HEK293 (cell line): ENCODE data around the gene FXYD5.

Experiments
- CTCF ChIA-PET: fragments of 350-600 bp; formaldehyde crosslinking; extraction: SDS; loops from one replicate; lab custom pipeline; 2021; ENCODE audit warnings: antibody characterized with exemption; lab: Yijun Ruan, JAX
- POLR2A ChIA-PET: fragments of 300-600 bp; formaldehyde crosslinking; extraction: SDS; loops from one replicate; lab custom pipeline; 2020; ENCODE audit warnings: antibody characterized with exemption, inconsistent platforms; lab: Yijun Ruan, JAX
- H3K27ac ChIP-seq: fragments of 200-500 bp; sonication (Bioruptor generic); 2 replicates; pipeline ENCODE4 v1.5.1; 2014; ENCODE audit warnings: low read depth, low read length, control low read depth, inconsistent platforms; ENCODE audit errors: extremely low read depth
- H3K36me3 ChIP-seq, 2 experiments: fragments of 200-500 bp in 1 of 2; sonication (Bioruptor generic) in 1 of 2; 1 replicate in 1 of 2; 2 replicates in 1 of 2; pipeline ENCODE4 v1.5.1; 2014 to 2017; ENCODE audit warnings: inconsistent platforms in 2 of 2, low read length in 2 of 2; ENCODE audit not compliant: control insufficient read depth in 2 of 2, insufficient read depth in 1 of 2
- H3K4me1 ChIP-seq: fragments of 200-500 bp; sonication (Bioruptor generic); 2 replicates; pipeline ENCODE4 v1.5.1; 2014; ENCODE audit warnings: mild to moderate bottlenecking, low read length, inconsistent platforms; ENCODE audit not compliant: control insufficient read depth, insufficient read depth
- H3K4me3 ChIP-seq: 2 replicates; pipeline ENCODE4 v1.5.1; 2011; ENCODE audit warnings: low read depth, mild to moderate bottlenecking, control low read depth, low read length, moderate library complexity
- H3K9me3 ChIP-seq: fragments of 200-500 bp; sonication (Bioruptor generic); 2 replicates; pipeline ENCODE4 v1.5.1; 2014; ENCODE audit warnings: low read depth, low read length, inconsistent platforms; ENCODE audit not compliant: control insufficient read depth, insufficient read depth
- EGR2 ChIP-seq: fragments of 450-650 bp; formaldehyde crosslinking; IDR thresholded peaks from 2 replicates; pipeline ENCODE4 v1.5.1; 2016; ENCODE audit warnings: low read depth, missing biosample characterization, missing genetic modification characterization
- HOXD13 ChIP-seq: sonication (generic); formaldehyde crosslinking; IDR thresholded peaks from 2 replicates; pipeline ENCODE4 v1.8.0; 2022; ENCODE audit warnings: missing genetic modification reagents, borderline replicate concordance
- MYNN ChIP-seq: fragments of 450-650 bp; formaldehyde crosslinking; IDR thresholded peaks from 2 replicates; pipeline ENCODE4 v1.5.1; 2016; ENCODE audit warnings: missing biosample characterization, missing genetic modification characterization, borderline replicate concordance
- YY1 ChIP-seq: fragments of 450-650 bp; formaldehyde crosslinking; IDR thresholded peaks from 2 replicates; pipeline ENCODE4 v1.5.1; 2018; ENCODE audit warnings: missing biosample characterization, missing genetic modification characterization
- ZFHX2 ChIP-seq: fragments of 450-650 bp; formaldehyde crosslinking; conservative IDR thresholded peaks from 2 replicates; pipeline ENCODE4 v1.5.1; 2016; ENCODE audit warnings: missing biosample characterization, missing genetic modification characterization
- ZNF157 ChIP-seq: fragments of 450-650 bp; formaldehyde crosslinking; IDR thresholded peaks from 2 replicates; pipeline ENCODE4 v1.5.1; 2016; ENCODE audit warnings: missing biosample characterization, missing genetic modification characterization
- ZNF335 ChIP-seq: fragments of 450-650 bp; formaldehyde crosslinking; conservative IDR thresholded peaks from 2 replicates; pipeline ENCODE4 v1.5.1; 2016; ENCODE audit warnings: missing biosample characterization, missing genetic modification characterization
- ZNF354C ChIP-seq: fragments of 450-650 bp; formaldehyde crosslinking; IDR thresholded peaks from 2 replicates; pipeline ENCODE4 v1.5.1; 2016; ENCODE audit warnings: missing biosample characterization, missing genetic modification characterization, low read depth, borderline replicate concordance
- ZNF366 ChIP-seq: fragments of 450-650 bp; formaldehyde crosslinking; conservative IDR thresholded peaks from 2 replicates; pipeline ENCODE4 v1.5.1; 2016; ENCODE audit warnings: missing biosample characterization, missing genetic modification characterization
- ZNF521 ChIP-seq: fragments of 450-650 bp; formaldehyde crosslinking; IDR thresholded peaks from 2 replicates; pipeline ENCODE4 v1.5.1; 2017; ENCODE audit warnings: missing biosample characterization, mild to moderate bottlenecking, missing genetic modification characterization
- ZNF629 ChIP-seq: fragments of 450-650 bp; formaldehyde crosslinking; IDR thresholded peaks from 2 replicates; pipeline ENCODE4 v1.5.1; 2017; ENCODE audit warnings: missing biosample characterization, missing genetic modification characterization
- ZNF776 ChIP-seq: fragments of 450-650 bp; formaldehyde crosslinking; IDR thresholded peaks from 2 replicates; pipeline ENCODE4 v1.5.0; 2017; ENCODE audit warnings: missing biosample characterization, missing genetic modification characterization, borderline replicate concordance
- TF ChIP-seq, protein P1 (sequence below): fragments of 450-650 bp; formaldehyde crosslinking; IDR thresholded peaks from 2 replicates; pipeline ENCODE4 v1.5.1; 2016; ENCODE audit warnings: missing biosample characterization, missing genetic modification characterization
- TF ChIP-seq, protein P2 (sequence below): fragments of 450-650 bp; formaldehyde crosslinking; IDR thresholded peaks from 2 replicates; pipeline ENCODE4 v1.5.1; 2016; ENCODE audit warnings: missing biosample characterization, missing genetic modification characterization
- TF ChIP-seq, protein P3 (sequence below): fragments of 450-650 bp; formaldehyde crosslinking; IDR thresholded peaks from 2 replicates; pipeline ENCODE4 v1.5.1; 2017; ENCODE audit warnings: missing biosample characterization, missing genetic modification characterization

The FXYD5 gene

DNA sequence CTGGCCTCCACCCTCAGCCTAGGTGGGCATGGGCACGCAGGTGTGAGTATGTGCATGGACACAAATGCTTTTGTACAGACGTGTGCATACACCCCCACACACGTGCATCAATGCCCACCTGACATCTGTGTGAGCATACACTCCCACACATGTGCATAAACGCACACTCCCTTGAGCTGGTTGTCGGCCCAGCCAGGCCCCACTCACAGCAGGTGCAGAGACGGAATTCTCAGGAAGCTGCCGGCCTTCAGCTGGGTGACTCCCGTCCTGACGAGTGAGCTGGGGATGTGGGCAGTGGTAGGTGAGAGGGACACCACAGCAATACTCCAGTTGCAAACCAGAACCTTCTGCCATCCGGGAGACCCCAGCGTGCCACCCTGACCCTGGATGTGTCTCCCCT, 20.7 kb upstream of the FXYD5 start:
- Histone ChIP-seq H3K27ac (no peak overlapping the region), H3K4me3 (no peak overlapping the region), H3K9me3 (no peaks in the 10 kb centered on the region), H3K36me3 (no peaks in the 10 kb centered on the region), H3K4me1 (peaks cover 3% of the 10 kb centered on the region)
- TF ChIP-seq ZNF366 (tag by site-specific recombination) = no peak
- TF ChIP-seq EGR2 (tag by site-specific recombination) = peak; percentile 71
- no peak for TF ChIP-seq MYNN (tag by site-specific recombination)
- peak; percentile 74 for TF ChIP-seq ZFHX2 (tag by site-specific recombination)
- POLR2A ChIA-PET = no interaction called here
- CTCF ChIA-PET = interaction anchor here (2.8 to 5.5 kb wide), 8 partner anchors 11 to 88 kb away, joined by 29 to 108 read pairs (median 52); partner anchors contain the start of gene FXYD3

DNA sequence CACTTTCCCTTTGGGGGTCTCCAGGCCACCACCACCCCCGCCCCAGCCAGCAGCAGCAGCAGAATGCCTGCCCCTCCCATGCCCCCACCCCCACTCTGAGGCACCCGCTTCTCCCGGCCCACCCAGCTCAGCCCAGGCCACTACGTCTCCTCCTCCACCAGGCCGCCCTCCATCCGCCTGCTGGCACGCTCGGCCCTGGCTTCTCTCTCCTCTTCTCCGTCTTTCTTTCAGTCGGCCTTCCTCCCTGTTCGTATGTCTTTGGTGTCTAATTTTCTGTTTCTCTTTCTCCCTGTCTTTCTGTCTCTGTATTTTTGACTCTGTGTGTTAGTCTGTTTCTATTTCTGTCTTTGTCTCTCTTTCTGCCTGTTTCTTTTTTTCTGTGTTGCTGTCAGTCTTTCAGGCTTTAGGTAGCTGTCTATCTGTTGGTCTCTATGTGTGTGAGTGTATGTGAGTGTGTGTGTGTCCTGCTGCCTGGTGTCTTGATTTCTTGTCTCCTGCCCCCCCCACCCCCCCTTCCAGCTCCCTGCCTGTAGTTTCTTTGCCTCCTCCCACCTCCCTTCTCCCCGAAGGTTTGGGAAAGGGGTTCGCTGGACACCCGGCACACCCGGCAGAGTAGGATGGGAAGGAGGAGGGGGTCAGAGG, 19.8 kb upstream of the FXYD5 start, which contains the start of gene LGI4:
TSS of gene LGI4 (minus strand) at position 459 of the 642 bp plus-strand sequence. CDS start at position 80, 379 bp downstream.
- Histone ChIP-seq H3K27ac (no peak within 1 kb of the TSS; the same call in 1 of the 2 replicates), H3K4me3 (no peak within 1 kb of the TSS), H3K4me1 (peaks cover 3% of the 10 kb centered on the region), H3K36me3 (no peaks in the 10 kb centered on the region), H3K9me3 (no peaks in the 10 kb centered on the region)
- ChIA-PET CTCF (interaction anchor here (0.5 to 5.5 kb wide), 31 partner anchors 7 to 1009 kb away, joined by 3 to 108 read pairs (median 7); partner anchors contain the start of genes FXYD3 and FXYD5), POLR2A (interaction anchor here (0.9 to 1.3 kb wide), 4 partner anchors 10 to 79 kb away, joined by 3 to 4 read pairs (median 4); partner anchors contain the start of gene FXYD5)
- TF ChIP-seq, protein P1, sequence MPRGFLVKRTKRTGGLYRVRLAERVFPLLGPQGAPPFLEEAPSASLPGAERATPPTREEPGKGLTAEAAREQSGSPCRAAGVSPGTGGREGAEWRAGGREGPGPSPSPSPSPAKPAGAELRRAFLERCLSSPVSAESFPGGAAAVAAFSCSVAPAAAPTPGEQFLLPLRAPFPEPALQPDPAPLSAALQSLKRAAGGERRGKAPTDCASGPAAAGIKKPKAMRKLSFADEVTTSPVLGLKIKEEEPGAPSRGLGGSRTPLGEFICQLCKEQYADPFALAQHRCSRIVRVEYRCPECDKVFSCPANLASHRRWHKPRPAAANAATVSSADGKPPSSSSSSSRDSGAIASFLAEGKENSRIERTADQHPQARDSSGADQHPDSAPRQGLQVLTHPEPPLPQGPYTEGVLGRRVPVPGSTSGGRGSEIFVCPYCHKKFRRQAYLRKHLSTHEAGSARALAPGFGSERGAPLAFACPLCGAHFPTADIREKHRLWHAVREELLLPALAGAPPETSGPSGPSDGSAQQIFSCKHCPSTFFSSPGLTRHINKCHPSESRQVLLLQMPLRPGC (tag by site-specific recombination) = no peak
- TF ChIP-seq HOXD13 (no peak), EGR2 (tag by site-specific recombination) (0 out of 2 replicates have a peak, but pooled peaks have one; percentile 6), ZNF335 (peak; percentile 76), ZNF157 (tag by site-specific recombination) (no peak), ZNF629 (tag by site-specific recombination) (no peak), ZNF354C (tag by site-specific recombination) (no peak), YY1 (no peak), ZNF521 (tag by site-specific recombination) (peak; percentile 96), ZNF366 (tag by site-specific recombination) (peak; percentile 54; the same call in 1 of the 2 replicates), ZNF776 (tag by site-specific recombination) (no peak)
- TF ChIP-seq, protein P2, sequence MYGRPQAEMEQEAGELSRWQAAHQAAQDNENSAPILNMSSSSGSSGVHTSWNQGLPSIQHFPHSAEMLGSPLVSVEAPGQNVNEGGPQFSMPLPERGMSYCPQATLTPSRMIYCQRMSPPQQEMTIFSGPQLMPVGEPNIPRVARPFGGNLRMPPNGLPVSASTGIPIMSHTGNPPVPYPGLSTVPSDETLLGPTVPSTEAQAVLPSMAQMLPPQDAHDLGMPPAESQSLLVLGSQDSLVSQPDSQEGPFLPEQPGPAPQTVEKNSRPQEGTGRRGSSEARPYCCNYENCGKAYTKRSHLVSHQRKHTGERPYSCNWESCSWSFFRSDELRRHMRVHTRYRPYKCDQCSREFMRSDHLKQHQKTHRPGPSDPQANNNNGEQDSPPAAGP (tag by site-specific recombination) = no peak
- TF ChIP-seq, protein P3, sequence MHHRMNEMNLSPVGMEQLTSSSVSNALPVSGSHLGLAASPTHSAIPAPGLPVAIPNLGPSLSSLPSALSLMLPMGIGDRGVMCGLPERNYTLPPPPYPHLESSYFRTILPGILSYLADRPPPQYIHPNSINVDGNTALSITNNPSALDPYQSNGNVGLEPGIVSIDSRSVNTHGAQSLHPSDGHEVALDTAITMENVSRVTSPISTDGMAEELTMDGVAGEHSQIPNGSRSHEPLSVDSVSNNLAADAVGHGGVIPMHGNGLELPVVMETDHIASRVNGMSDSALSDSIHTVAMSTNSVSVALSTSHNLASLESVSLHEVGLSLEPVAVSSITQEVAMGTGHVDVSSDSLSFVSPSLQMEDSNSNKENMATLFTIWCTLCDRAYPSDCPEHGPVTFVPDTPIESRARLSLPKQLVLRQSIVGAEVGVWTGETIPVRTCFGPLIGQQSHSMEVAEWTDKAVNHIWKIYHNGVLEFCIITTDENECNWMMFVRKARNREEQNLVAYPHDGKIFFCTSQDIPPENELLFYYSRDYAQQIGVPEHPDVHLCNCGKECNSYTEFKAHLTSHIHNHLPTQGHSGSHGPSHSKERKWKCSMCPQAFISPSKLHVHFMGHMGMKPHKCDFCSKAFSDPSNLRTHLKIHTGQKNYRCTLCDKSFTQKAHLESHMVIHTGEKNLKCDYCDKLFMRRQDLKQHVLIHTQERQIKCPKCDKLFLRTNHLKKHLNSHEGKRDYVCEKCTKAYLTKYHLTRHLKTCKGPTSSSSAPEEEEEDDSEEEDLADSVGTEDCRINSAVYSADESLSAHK (tag by site-specific recombination) = peak; percentile 83
